GM12878 (cell line): ENCODE measurements around the gene SLC35A5. TPM values are rescaled to one million over a fixed set of nuclear protein-coding genes. Genes with fewer than 3 reads are reported as not detected.

ENCODE experiments used
- ATAC-seq: fragments of 200-7000 bp; cut with Tn5 transposase; 3 replicates; pipeline ENCODE4 v1.9.1; 2020; ENCODE audit warnings: mild to moderate bottlenecking, moderate library complexity
- BruUV-seq: library from RNA; stranded (reverse); fragments of 400-500 nt; replicated peaks from 2 replicates; lab custom pipeline; 2021; lab: Mats Ljungman, UMichigan
- CTCF ChIA-PET: fragments of 300-600 bp; sonication (Branson Sonifier 250); formaldehyde crosslinking; extraction: SDS; loops from one replicate; lab custom pipeline; 2021; ENCODE audit warnings: inconsistent platforms; lab: Yijun Ruan, JAX
- POLR2A ChIA-PET: fragments of 350-600 bp; formaldehyde crosslinking; extraction: SDS; loops from one replicate; lab custom pipeline; 2021; ENCODE audit warnings: inconsistent platforms; lab: Charles Lee
- RAD21 ChIA-PET: fragments of 300-600 bp; sonication (Branson Sonifier 250); formaldehyde crosslinking; loops from one replicate; lab custom pipeline; 2023; ENCODE audit warnings: antibody characterized with exemption; ENCODE audit not compliant: unreplicated experiment; lab: Charles Lee
- SMC1A ChIA-PET: fragments of 300-600 bp; sonication (Branson Sonifier 250); formaldehyde crosslinking; loops from one replicate; lab custom pipeline; 2023; ENCODE audit not compliant: unreplicated experiment, uncharacterized antibody; lab: Charles Lee
- DNase-seq: peaks from one replicate; pipeline ENCODE4 v3.0.0-alpha.2; 2011; ENCODE audit warnings: low read depth, low spot score
- FAIRE-seq: peaks from 3 replicates; lab custom pipeline; 2011; peaks lifted over from hg19 to GRCh38; lab: Jason Lieb, UNC
- H2AFZ ChIP-seq: 2 replicates; pipeline ENCODE4 v1.6.0; 2011; ENCODE audit warnings: low read depth, low read length, control low read depth; ENCODE audit not compliant: control insufficient read depth
- H3K27ac ChIP-seq: 2 replicates; pipeline ENCODE4 v1.5.1; 2011; ENCODE audit warnings: control low read depth; ENCODE audit not compliant: control insufficient read depth, insufficient read depth
- H3K27me3 ChIP-seq, 2 experiments: replicated peaks in 1 of 2; 2 replicates each; pipeline versions ENCODE4 v1.6.0 to v1.6.1; 2011; ENCODE audit warnings: low read length in 1 of 2; ENCODE audit not compliant: control insufficient read depth in 2 of 2, insufficient read depth in 2 of 2
- H3K36me3 ChIP-seq, 2 experiments: 2 replicates each; pipeline ENCODE4 v1.5.1; 2011; ENCODE audit warnings: low read length in 1 of 2; ENCODE audit not compliant: control insufficient read depth in 2 of 2, insufficient read depth in 2 of 2
- H3K4me1 ChIP-seq: 2 replicates; pipeline ENCODE4 v1.6.1; 2011; ENCODE audit warnings: mild to moderate bottlenecking, low read length, moderate library complexity, mixed read lengths; ENCODE audit not compliant: control insufficient read depth, insufficient read depth
- H3K4me2 ChIP-seq: 2 replicates; pipeline ENCODE4 v1.6.0; 2011; ENCODE audit warnings: control low read depth; ENCODE audit not compliant: control insufficient read depth, insufficient read depth
- H3K4me3 ChIP-seq: fragments of 200-600 bp; sonication (generic); 2 replicates; pipeline ENCODE4 v1.5.1; 2016
- H3K79me2 ChIP-seq: 2 replicates; pipeline ENCODE4 v1.6.0; 2011; ENCODE audit warnings: low read length; ENCODE audit not compliant: control insufficient read depth, insufficient read depth
- H3K9ac ChIP-seq: 2 replicates; pipeline ENCODE4 v1.8.0; 2011; ENCODE audit warnings: low read length, control low read depth, mixed read lengths; ENCODE audit not compliant: control insufficient read depth, insufficient read depth
- H3K9me3 ChIP-seq: replicated peaks from 3 replicates; pipeline ENCODE4 v1.5.1; 2011; ENCODE audit warnings: mild to moderate bottlenecking, low read length; ENCODE audit not compliant: control insufficient read depth, insufficient read depth
- H4K20me1 ChIP-seq: 2 replicates; pipeline ENCODE4 v1.6.0; 2011; ENCODE audit not compliant: control insufficient read depth, insufficient read depth
- BACH1 ChIP-seq: fragments of 450-650 bp; IDR thresholded peaks from 2 replicates; pipeline ENCODE4 v1.6.1; 2017; ENCODE audit warnings: mild to moderate bottlenecking, borderline replicate concordance
- NFYA ChIP-seq: IDR thresholded peaks from 2 replicates; pipeline ENCODE4 v1.6.1; 2011; ENCODE audit warnings: low read depth, mild to moderate bottlenecking, low read length, improper control_type of control experiment, borderline replicate concordance
- NRF1 ChIP-seq: conservative IDR thresholded peaks from 2 replicates; pipeline ENCODE4 v1.6.1; 2011; ENCODE audit warnings: mild to moderate bottlenecking, low read depth, low read length, improper control_type of control experiment
- PRDM15 ChIP-seq: fragments of 450-650 bp; formaldehyde crosslinking; IDR thresholded peaks from 2 replicates; pipeline ENCODE4 v1.4.0; 2020; ENCODE audit warnings: mild to moderate bottlenecking, moderate library complexity
- REST ChIP-seq: IDR thresholded peaks from 2 replicates; pipeline ENCODE4 v1.6.1; 2012; ENCODE audit warnings: mild to moderate bottlenecking, low read depth, low read length
- SPI1 ChIP-seq: IDR thresholded peaks from 2 replicates; pipeline ENCODE4 v1.6.1; 2011; ENCODE audit warnings: low read depth, mild to moderate bottlenecking, low read length, moderate library complexity, borderline replicate concordance; ENCODE audit not compliant: insufficient read depth
- WGBS: methylation state at CpG from one replicate; pipeline ENCODE4 v1.1.6; 2016; ENCODE audit warnings: low lambda C conversion rate; ENCODE audit not compliant: insufficient replicate concordance, insufficient coverage; ENCODE audit errors: missing lambda C conversion rate; 5-methylcytosine and 5-hydroxymethylcytosine counted together
- in situ Hi-C: fragments of 300-500 bp; cut with MboI; formaldehyde crosslinking; loops from 9 replicates; pipeline ENCODE4 v1.14.3; 2018; ENCODE audit warnings: mixed read lengths
- intact Hi-C: fragments of 100-400 bp; cut with micrococcal nuclease; formaldehyde crosslinking; loops from one replicate; pipeline ENCODE4 v1.14.2; 2022; ENCODE audit not compliant: unreplicated experiment
- polyA plus RNA-seq, 11 experiments: library from polyadenylated mRNA; depleted of rRNA in 4 of 11; unstranded in 6 of 11; stranded (reverse) in 5 of 11; fragments of >200 nt; fragmentation: Nextera tagmentation in 4 of 11; fragmentation: Illumina TruSeq in 1 of 11; extraction: Ambion mirVana in 4 of 11; extraction: Trizol in 1 of 11; gene quantifications; 1 replicate in 1 of 11; 2 replicates in 10 of 11; pipeline versions ENCODE4 v1.2.1 to v1.2.3, GENCODE V29; 2011 to 2016; ENCODE audit warnings: inconsistent platforms in 2 of 11, missing spikeins in 2 of 11, low read depth in 1 of 11
- total RNA-seq, 4 experiments: library from RNA; depleted of rRNA in 3 of 4; stranded (reverse); fragments of >200 nt in 3 of 4; fragmentation: Illumina TruSeq in 1 of 4; extraction: Trizol in 1 of 4; gene quantifications; 2 replicates each; pipeline versions ENCODE4 v1.2.1 to v1.2.3, GENCODE V29; 2013 to 2021

Gene SLC35A5
- total and polyA plus RNA-seq, 10 of the 15 experiments (the other 5 are each of a cell fraction or from before 2014, with no cell fraction given) = 10.9 to 38.1 (median 16.0) TPM

GRCh38 chr3:112572701-112573100 is 10.9 kb downstream of the SLC35A5 start (continued):
- TF ChIP-seq NRF1 (no peak), PRDM15 (CRISPR knock-in tag) (no peak), REST (no peak), BACH1 (no peak)

GRCh38 chr3:112579232-112579631 is 17.4 kb downstream of the SLC35A5 start:
- Histone ChIP-seq H3K27me3 (no peaks in the 10 kb centered on the region), H3K4me2 (no peak overlapping the region), H3K27ac (no peak overlapping the region), H3K4me1 (no peaks in the 10 kb centered on the region), H3K79me2 (no peaks in the 10 kb centered on the region), H4K20me1 (no peaks in the 10 kb centered on the region), H3K36me3 (peaks cover 0 to 8% of the 10 kb centered on the region in 2 experiments; a peak in 2 of 4 replicates), H3K9ac (no peak overlapping the region), H3K4me3 (no peak overlapping the region), H3K9me3 (no peaks in the 10 kb centered on the region), H2AFZ (no peak overlapping the region)
- BruUV-seq = no TSS peak
- ChIA-PET CTCF (interaction anchor here (0.9 to 1.6 kb wide), 5 partner anchors 12 to 286 kb away, joined by 3 to 8 read pairs (median 3); partner anchors contain the start of gene SLC9C1), SMC1A (interaction anchor here (0.7 to 2.6 kb wide), 7 partner anchors 9 to 468 kb away, joined by 3 to 13 read pairs (median 4); no protein-coding TSS in a partner anchor), RAD21 (interaction anchor here (1.1 to 1.5 kb wide), 2 partner anchors 10 to 14 kb away, joined by 3 to 6 read pairs; no protein-coding TSS in a partner anchor), POLR2A (no interaction called here)
- TF ChIP-seq SPI1 (peak; percentile 48; the same call in 1 of the 2 replicates), NFYA (no peak)
- in situ Hi-C loops = no loop called here
- peak; percentile 13 for FAIRE-seq
- intact Hi-C loops = no loop called here
- no peak for ATAC-seq
- 44% methylated on average over 3 of the region's 3 CpGs for whole genome bisulfite sequencing
- no peak for DNase-seq
